Measurements from ENCODE around the gene NINL. TPM values are rescaled to one million over a fixed set of nuclear protein-coding genes. Genes with fewer than 3 reads are reported as not detected.
A peak's percentile ranks its signal among the peaks of the same experiment; 100 is the strongest.

The NINL gene
- total and polyA plus RNA-seq, 2 of the 8 experiments (the other 6 are each of a cell fraction or from before 2014, with no cell fraction given) = 15.3 to 30.0 TPM

DNA sequence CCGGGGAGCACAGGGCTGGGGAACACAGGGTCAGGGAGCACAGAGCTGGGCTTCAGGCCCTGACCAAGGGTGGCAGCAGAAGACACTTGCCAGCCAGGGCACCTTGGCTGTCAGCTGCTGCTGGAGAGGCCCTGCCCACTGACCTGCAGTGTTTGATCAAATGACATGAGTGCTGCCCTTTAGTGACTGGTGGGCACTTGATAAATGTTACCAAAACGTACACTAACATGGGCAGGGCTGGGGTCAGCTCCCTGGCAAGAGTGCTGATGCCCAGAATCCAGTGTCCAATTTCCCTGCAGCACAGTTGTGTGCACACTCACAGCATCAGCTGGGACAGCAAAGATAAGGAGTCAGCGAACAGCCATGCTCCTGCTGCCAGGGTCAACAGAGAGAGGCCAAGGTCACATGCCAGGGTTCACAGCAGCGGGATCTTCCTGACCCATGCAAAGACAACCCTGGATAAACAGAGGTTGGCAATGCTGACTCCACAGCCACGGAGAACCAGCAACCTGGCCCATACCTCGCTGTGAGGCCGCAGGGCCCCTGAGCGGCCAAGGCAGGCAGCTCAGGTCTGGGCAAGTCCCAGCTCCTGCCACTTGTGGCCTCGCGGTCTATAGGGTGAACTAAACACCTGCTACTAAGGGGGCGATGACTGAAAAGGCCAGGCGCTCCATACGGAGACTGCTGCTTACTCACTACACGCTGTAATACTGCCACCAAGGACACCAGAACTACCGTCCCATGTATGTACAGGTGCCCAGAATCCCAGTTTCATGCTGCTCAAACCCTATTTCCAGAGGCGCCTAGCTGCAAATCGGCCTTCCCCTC, 46.3 kb downstream of the NINL start:
- Histone ChIP-seq H4K8ac (ENCODE audit: extremely low read depth, insufficient read depth, low read length) (no peak overlapping the region), H2BK120ac (replicated peaks; ENCODE audit: low read depth, low read length) (no peak overlapping the region), H3K9ac (replicated peaks in 1 of 4; ENCODE audit: extremely low read depth in 1 of 4, low read depth in 3 of 4, low read length in 3 of 4) (no peak overlapping the region), H3K4me2 (ENCODE audit: insufficient read depth in 1 of 2, low read depth in 2 of 2, low read length in 2 of 2) (no peak overlapping the region; a peak in 1 of 4 replicates), H2AFZ (ENCODE audit: low read length) (no peak overlapping the region), H2BK5ac (ENCODE audit: low read depth, low read length) (peak overlapping the region; percentile 57), H3K4me3 (ENCODE audit: extremely low read depth in 1 of 4, insufficient read depth in 2 of 4, low read depth in 3 of 4, low read length in 4 of 4) (no peak overlapping the region), H2BK20ac (ENCODE audit: low read length) (no peak overlapping the region), H3K79me2 (ENCODE audit: control insufficient read depth in 1 of 2, insufficient read depth in 2 of 2, low read length in 2 of 2) (peaks cover 0 to 62% of the 10 kb centered on the region in 2 experiments; a peak in 2 of 4 replicates), H3K56ac (replicated peaks; ENCODE audit: insufficient read length, low read depth, low read length) (no peak overlapping the region), H3K4ac (replicated peaks; ENCODE audit: insufficient read length, low read depth, low read length) (peak overlapping the region; percentile 20), H3K23ac (ENCODE audit: insufficient read length) (no peak overlapping the region), H3K27ac (ENCODE audit: low read depth, low read length) (no peak overlapping the region), H2AK5ac (ENCODE audit: low read depth, low read length) (no peak overlapping the region), H3K27me3 (replicated peaks in 1 of 4; ENCODE audit: control insufficient read depth in 3 of 4, extremely low read depth in 1 of 4, insufficient read depth in 3 of 4, low read length in 3 of 4) (no peaks in the 10 kb centered on the region), H2BK15ac (ENCODE audit: low read length) (no peak overlapping the region), H3K23me2 (ENCODE audit: low read depth, low read length) (no peaks in the 10 kb centered on the region), H4K20me1 (replicated peaks in 1 of 2; ENCODE audit: control insufficient read depth in 1 of 2, insufficient read depth in 2 of 2, low read length in 2 of 2) (peaks cover 13 to 25% of the 10 kb centered on the region in 2 experiments), H3K18ac (ENCODE audit: extremely low read depth, low read length) (0 out of 2 replicates have a peak overlapping the region, but pooled peaks have one; percentile 27), H4K5ac (ENCODE audit: insufficient read length, low read depth, low read length) (no peak overlapping the region), H3K79me1 (ENCODE audit: low read depth, low read length) (peaks cover 23% of the 10 kb centered on the region), H2BK12ac (ENCODE audit: low read depth, low read length) (peak overlapping the region; percentile 52; the same call in 1 of the 2 replicates), H4K91ac (replicated peaks; ENCODE audit: insufficient read length, low read length) (peak overlapping the region; percentile 34), H3K4me1 (replicated peaks in 1 of 4; ENCODE audit: control insufficient read depth in 3 of 4, insufficient read depth in 4 of 4, low read length in 3 of 4) (peaks cover 0 to 18% (median 5%) of the 10 kb centered on the region in 4 experiments; a peak in 6 of 7 replicates), H3K9me3 (ENCODE audit: insufficient read depth in 2 of 2, low read depth in 1 of 2, low read length in 1 of 2) (no peaks in the 10 kb centered on the region), H3K36me3 (ENCODE audit: control insufficient read depth in 2 of 4, insufficient read depth in 4 of 4, low read length in 3 of 4) (no peaks in the 10 kb centered on the region), H3K14ac (ENCODE audit: insufficient read length) (no peak overlapping the region)
- FAIRE-seq (no peak), DNase-seq (ENCODE audit: low read depth in 1 of 2, low spot score in 2 of 2) (no peak)
- 89% methylated on average over 17 of the region's 17 CpGs; no CpG with 5 or more reads in 1 of the 2 experiments for WGBS, 2 experiments (ENCODE audit: extremely low coverage in 1 of 2, insufficient coverage in 1 of 2, insufficient read length in 1 of 2, insufficient replicate concordance in 2 of 2, low coverage in 1 of 2, low lambda C conversion rate in 2 of 2, missing lambda C conversion rate in 1 of 2)
- CTCF ChIA-PET (ENCODE audit: partially characterized antibody) = interaction anchor here (0.9 to 3.5 kb wide), 13 partner anchors 9 to 69 kb away, joined by 3 to 21 read pairs (median 4); no protein-coding TSS in a partner anchor
- TF ChIP-seq, protein P1, sequence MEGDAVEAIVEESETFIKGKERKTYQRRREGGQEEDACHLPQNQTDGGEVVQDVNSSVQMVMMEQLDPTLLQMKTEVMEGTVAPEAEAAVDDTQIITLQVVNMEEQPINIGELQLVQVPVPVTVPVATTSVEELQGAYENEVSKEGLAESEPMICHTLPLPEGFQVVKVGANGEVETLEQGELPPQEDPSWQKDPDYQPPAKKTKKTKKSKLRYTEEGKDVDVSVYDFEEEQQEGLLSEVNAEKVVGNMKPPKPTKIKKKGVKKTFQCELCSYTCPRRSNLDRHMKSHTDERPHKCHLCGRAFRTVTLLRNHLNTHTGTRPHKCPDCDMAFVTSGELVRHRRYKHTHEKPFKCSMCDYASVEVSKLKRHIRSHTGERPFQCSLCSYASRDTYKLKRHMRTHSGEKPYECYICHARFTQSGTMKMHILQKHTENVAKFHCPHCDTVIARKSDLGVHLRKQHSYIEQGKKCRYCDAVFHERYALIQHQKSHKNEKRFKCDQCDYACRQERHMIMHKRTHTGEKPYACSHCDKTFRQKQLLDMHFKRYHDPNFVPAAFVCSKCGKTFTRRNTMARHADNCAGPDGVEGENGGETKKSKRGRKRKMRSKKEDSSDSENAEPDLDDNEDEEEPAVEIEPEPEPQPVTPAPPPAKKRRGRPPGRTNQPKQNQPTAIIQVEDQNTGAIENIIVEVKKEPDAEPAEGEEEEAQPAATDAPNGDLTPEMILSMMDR (IDR thresholded peaks at IDR 0.05; ENCODE audit: control extremely low read depth in 1 of 3, insufficient read depth in 1 of 3, low read depth in 1 of 3, low read length in 3 of 3) = 0 out of 4 replicates have a peak, but pooled peaks of 1 of the 3 experiments have one; percentile 2
- TF ChIP-seq RFX5 (IDR thresholded peaks at IDR 0.05; ENCODE audit: borderline replicate concordance, low read depth, low read length) = no peak
- POLR2A ChIA-PET (ENCODE audit: partially characterized antibody) = interaction anchor here (0.6 to 2.1 kb wide), 3 partner anchors 14 to 46 kb away, joined by 3 to 8 read pairs (median 3); partner anchors contain the start of gene NINL
